Gastrocnemius medialis (tissue), 4 donors: ENCODE data around the gene DENND2D. TPM values are rescaled to one million over a fixed set of nuclear protein-coding genes. Genes with fewer than 3 reads are reported as not detected.

ENCODE experiments used
- ATAC-seq, 2 donors: fragments of 150-250 bp; one replicate each; pipeline ENCODE4 v1.9.1; 2016
- DNase-seq, 2 donors: peaks; one replicate each; pipeline ENCODE4 v3.0.0-alpha.2; 2019
- H3K27ac ChIP-seq, 4 donors: fragments of 200-600 bp; sonication (generic); 1 replicate in 1 of 4; 2 replicates in 3 of 4; pipeline ENCODE4 v1.5.1; 2016 to 2018; ENCODE audit warnings: mild to moderate bottlenecking in 2 of 4, moderate library complexity in 1 of 4
- H3K27me3 ChIP-seq, 3 donors: fragments of 200-600 bp; sonication (generic) in 2 of 3; 1 replicate in 1 of 3; 2 replicates in 2 of 3; pipeline versions ENCODE4 v1.5.1 to v1.6.0; 2016 to 2019; ENCODE audit warnings: mild to moderate bottlenecking in 1 of 3, moderate library complexity in 1 of 3
- H3K36me3 ChIP-seq, 2 donors: fragments of 200-600 bp; sonication (generic) in 1 of 2; one replicate each; pipeline ENCODE4 v1.5.1; 2017 to 2018
- H3K4me1 ChIP-seq, 2 donors: fragments of 200-600 bp; sonication (generic) in 1 of 2; one replicate each; pipeline ENCODE4 v1.5.1; 2016 to 2017; ENCODE audit warnings: mild to moderate bottlenecking in 2 of 2
- H3K4me3 ChIP-seq, 4 donors: fragments of 200-600 bp; sonication (generic) in 3 of 4; 1 replicate in 1 of 4; 2 replicates in 3 of 4; pipeline ENCODE4 v1.5.1; 2016 to 2019; ENCODE audit warnings: mild to moderate bottlenecking in 2 of 4
- H3K9me3 ChIP-seq, 3 donors: fragments of 200-600 bp; sonication (generic) in 2 of 3; 1 replicate in 1 of 3; 2 replicates in 2 of 3; pipeline ENCODE4 v1.5.1; 2016 to 2019
- CTCF ChIP-seq, 5 experiments: fragments of 450-650 bp in 3 of 5; fragments of 200-600 bp in 2 of 5; sonication (generic) in 2 of 5; IDR thresholded peaks in 4 of 5; conservative IDR thresholded peaks in 1 of 5; 1 replicate in 4 of 5; 2 replicates in 1 of 5; pipeline ENCODE4 v1.5.1; 2016 to 2019; ENCODE audit warnings: antibody characterized with exemption in 5 of 5, mild to moderate bottlenecking in 3 of 5, moderate library complexity in 3 of 5
- POLR2A ChIP-seq, 2 donors: fragments of 450-650 bp; IDR thresholded peaks; one replicate each; pipeline ENCODE4 v1.6.1; 2017; ENCODE audit warnings: antibody characterized with exemption in 2 of 2, mild to moderate bottlenecking in 2 of 2, moderate library complexity in 2 of 2
- in situ Hi-C, 4 donors: fragments of 200-750 bp; cut with MboI; loops; one replicate each; pipeline versions ENCODE4 v1.15.0 to v1.8.0; 2017; ENCODE audit warnings: low sequenced_read_pairs in 4 of 4
- intact Hi-C: fragments of 100-400 bp; cut with DNase I; formaldehyde crosslinking; loops from one replicate; pipeline ENCODE4 v1.15.1; 2023; ENCODE audit warnings: low total_unique reads
- total RNA-seq, 4 donors: library from RNA; depleted of rRNA; stranded (reverse); fragments of >200 nt; gene quantifications; one replicate each; pipeline versions ENCODE4 v1.1.0 to v1.2.3, GENCODE V29; 2016

Gene DENND2D
- total RNA-seq, 4 donors from 2014 or later, result 0.19 to 1.2 (median 0.88) TPM

- Histone ChIP-seq H3K27ac (no peak overlapping the region), H3K4me1 (peaks cover 0 to 5% of the 10 kb centered on the region in 2 donors), H3K4me3 (peak overlapping the region in 1 of 4 donors; percentile 50), H3K36me3 (no peaks in the 10 kb centered on the region), H3K9me3 (no peaks in the 10 kb centered on the region), H3K27me3 (peaks cover 24 to 45% (median 28%) of the 10 kb centered on the region in 3 donors)
- no peak for DNase-seq
- TF ChIP-seq CTCF (IDR thresholded peaks at IDR 0.05 in 4 of 5, conservative IDR thresholded peaks at IDR 0.05 in 1 of 5), result no peak
- no peak for TF ChIP-seq POLR2A (IDR thresholded peaks at IDR 0.05)
- intact Hi-C loops (no loop called here), in situ Hi-C loops (no loop called here)
- no peak for ATAC-seq
Observed at GRCh38 chr1:111204983-111205713, 4.7 kb upstream of the DENND2D start.

GRCh38 chr1:111204201-111204982 lies 3.9 kb upstream of the DENND2D start:
- H3K27me3 ChIP-seq, result peaks cover 24 to 45% (median 27%) of the 10 kb centered on the region in 3 donors
- H3K9me3 ChIP-seq, result no peaks in the 10 kb centered on the region
- H3K27ac ChIP-seq, result no peak overlapping the region
- peaks cover 0 to 5% of the 10 kb centered on the region in 2 donors for H3K4me1 ChIP-seq
- in situ Hi-C loops (no loop called here), intact Hi-C loops (no loop called here)
- peak overlapping the region; percentile 50 to 66 (median 60) for H3K4me3 ChIP-seq
- DNase-seq (peak in 1 of 2 donors; percentile 14), ATAC-seq (peak in 1 of 2 donors; percentile 9)
- TF ChIP-seq CTCF (IDR thresholded peaks at IDR 0.05 in 4 of 5, conservative IDR thresholded peaks at IDR 0.05 in 1 of 5) (no peak), POLR2A (IDR thresholded peaks at IDR 0.05) (no peak)
- no peaks in the 10 kb centered on the region for H3K36me3 ChIP-seq

- Histone ChIP-seq H3K27ac (peak overlapping the region in 1 of 4 donors; percentile 15), H3K27me3 (peaks cover 24 to 45% (median 26%) of the 10 kb centered on the region in 3 donors), H3K36me3 (no peaks in the 10 kb centered on the region), H3K9me3 (no peaks in the 10 kb centered on the region), H3K4me1 (peaks cover 0 to 5% of the 10 kb centered on the region in 2 donors), H3K4me3 (peak overlapping the region; percentile 50 to 66 (median 60))
- no peak for ATAC-seq
- in situ Hi-C loops, result no loop called here
- no peak for TF ChIP-seq POLR2A (IDR thresholded peaks at IDR 0.05)
- no peak for TF ChIP-seq CTCF (IDR thresholded peaks at IDR 0.05 in 4 of 5, conservative IDR thresholded peaks at IDR 0.05 in 1 of 5)
- intact Hi-C loops, result no loop called here
- DNase-seq, result peak; percentile 39 to 49
Observed at GRCh38 chr1:111203681-111204200, 3.3 kb upstream of the DENND2D start.

GRCh38 chr1:111202707-111203623 lies 2.5 kb upstream of the DENND2D start:
- no peaks in the 10 kb centered on the region for H3K36me3 ChIP-seq
- H3K27me3 ChIP-seq, result peaks cover 24 to 41% (median 26%) of the 10 kb centered on the region in 3 donors
- DNase-seq (no peak), ATAC-seq (no peak)
- no peaks in the 10 kb centered on the region for H3K9me3 ChIP-seq
- intact Hi-C loops (no loop called here), in situ Hi-C loops (no loop called here)
- H3K4me1 ChIP-seq, result peaks cover 0 to 5% of the 10 kb centered on the region in 2 donors
- H3K4me3 ChIP-seq, result peak overlapping the region in 2 of 4 donors; percentile 50 to 66
- TF ChIP-seq POLR2A (IDR thresholded peaks at IDR 0.05) (no peak), CTCF (IDR thresholded peaks at IDR 0.05 in 4 of 5, conservative IDR thresholded peaks at IDR 0.05 in 1 of 5) (no peak)
- peak overlapping the region in 1 of 4 donors; percentile 15 for H3K27ac ChIP-seq
